Measurements from ENCODE around the gene GGT7.
A peak's percentile ranks its signal among the peaks of the same experiment; 100 is the strongest.
"Not testable (repeated sequence)": the region's sequence is repeated elsewhere in the genome, so short reads cannot be mapped to it uniquely, and the experiment has no call there.

The GGT7 gene, protein sequence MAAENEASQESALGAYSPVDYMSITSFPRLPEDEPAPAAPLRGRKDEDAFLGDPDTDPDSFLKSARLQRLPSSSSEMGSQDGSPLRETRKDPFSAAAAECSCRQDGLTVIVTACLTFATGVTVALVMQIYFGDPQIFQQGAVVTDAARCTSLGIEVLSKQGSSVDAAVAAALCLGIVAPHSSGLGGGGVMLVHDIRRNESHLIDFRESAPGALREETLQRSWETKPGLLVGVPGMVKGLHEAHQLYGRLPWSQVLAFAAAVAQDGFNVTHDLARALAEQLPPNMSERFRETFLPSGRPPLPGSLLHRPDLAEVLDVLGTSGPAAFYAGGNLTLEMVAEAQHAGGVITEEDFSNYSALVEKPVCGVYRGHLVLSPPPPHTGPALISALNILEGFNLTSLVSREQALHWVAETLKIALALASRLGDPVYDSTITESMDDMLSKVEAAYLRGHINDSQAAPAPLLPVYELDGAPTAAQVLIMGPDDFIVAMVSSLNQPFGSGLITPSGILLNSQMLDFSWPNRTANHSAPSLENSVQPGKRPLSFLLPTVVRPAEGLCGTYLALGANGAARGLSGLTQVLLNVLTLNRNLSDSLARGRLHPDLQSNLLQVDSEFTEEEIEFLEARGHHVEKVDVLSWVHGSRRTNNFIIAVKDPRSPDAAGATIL

DNA sequence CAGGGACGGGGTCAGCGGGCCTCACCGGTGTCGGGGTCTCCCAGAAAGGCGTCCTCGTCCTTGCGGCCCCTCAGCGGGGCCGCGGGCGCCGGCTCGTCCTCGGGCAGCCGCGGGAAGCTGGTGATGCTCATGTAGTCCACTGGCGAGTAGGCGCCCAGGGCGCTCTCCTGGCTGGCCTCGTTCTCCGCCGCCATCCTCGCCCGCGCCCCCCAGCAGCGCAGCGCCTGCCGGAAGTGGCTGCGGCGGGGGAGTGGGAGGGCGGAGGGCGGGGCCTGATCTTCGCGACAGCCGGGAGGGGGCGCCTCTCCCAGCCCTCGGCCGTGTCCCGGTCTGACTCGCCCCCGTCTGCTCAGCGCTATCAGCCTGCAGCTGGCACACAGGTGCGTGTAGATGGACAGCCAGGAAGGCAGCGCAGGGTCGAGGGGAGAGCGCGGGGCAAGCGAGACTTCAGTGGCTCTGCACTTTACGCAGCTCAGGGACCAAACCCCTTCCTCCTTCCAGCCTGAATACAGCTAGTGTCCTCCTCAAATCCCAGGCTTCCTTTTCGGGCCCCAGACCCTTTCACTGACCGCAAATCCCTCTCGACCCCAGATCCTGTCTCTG, at the start of gene GGT7:
TSS of gene GGT7 (minus strand) at position 235 of the 603 bp plus-strand sequence. CDS start at position 194, 41 bp downstream.
- peak; percentile 72 for DNase-seq

DNA sequence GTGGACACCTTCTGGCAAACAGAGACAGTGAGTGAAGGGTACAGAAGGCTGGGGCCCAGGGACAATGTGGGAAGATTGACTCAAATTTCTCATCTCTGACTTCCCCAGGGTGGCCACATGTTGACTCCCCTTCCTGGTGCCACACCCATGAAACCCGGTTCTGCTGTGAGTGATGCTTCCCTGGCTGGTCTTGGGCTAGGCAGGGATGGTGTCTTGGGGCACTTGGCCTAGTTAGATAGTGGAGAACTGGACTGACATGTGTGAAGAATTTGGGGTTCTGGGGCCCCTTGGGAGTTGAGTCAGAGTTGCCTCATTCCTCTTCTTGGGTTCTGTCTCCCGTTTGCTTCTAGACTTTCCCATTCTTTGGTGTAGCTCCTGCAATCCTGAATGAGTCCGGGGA, 48.8 kb upstream of the GGT7 start:
- DNase-seq = no peak

DNA sequence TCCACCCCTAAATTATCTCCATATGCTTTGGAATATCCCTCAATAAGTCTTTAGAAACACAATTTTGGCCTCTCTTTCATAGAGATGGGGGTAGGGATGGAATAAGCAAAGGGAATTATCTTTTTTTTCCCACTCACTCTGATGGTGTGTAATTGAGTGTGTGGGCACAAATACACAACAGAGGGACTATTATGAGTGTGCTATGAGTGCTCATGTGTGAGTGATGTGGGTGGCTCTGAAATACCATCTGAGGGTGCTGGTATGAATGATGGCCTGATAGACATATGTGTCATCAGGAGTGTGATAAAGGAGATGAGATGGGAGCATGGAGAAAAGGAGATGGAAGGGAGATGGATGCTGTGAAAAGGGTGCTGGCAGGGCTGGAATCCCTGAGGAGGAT, 47.4 kb upstream of the GGT7 start:
- DNase-seq = no peak

DNA sequence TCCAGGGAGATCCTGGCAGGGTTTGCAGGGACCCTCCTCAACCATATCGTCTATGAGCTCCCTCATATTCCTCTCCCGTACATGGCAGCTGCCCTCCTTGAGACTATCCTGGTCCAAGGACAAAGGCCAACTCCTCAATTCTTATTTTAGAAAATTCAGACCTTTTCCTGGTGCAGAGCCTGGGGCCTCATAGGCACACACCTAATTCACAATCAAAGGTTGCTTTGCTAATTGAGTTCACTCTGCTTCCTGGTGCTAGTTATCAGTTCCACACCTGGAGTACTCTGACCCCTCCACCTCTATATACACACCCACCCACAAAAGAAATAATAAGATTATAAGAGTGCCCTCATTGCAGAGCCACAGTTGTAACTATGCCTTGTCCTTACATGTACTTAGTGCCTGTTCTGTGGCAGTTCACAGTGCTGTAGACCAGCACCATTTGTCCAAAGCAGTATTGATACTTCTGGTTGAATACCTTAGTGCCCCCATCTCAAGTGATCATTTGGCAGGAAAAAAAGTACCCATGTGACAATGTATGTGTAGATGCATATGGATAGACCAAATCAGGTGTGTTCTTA, 44.2 kb upstream of the GGT7 start:
- no peak for DNase-seq

DNA sequence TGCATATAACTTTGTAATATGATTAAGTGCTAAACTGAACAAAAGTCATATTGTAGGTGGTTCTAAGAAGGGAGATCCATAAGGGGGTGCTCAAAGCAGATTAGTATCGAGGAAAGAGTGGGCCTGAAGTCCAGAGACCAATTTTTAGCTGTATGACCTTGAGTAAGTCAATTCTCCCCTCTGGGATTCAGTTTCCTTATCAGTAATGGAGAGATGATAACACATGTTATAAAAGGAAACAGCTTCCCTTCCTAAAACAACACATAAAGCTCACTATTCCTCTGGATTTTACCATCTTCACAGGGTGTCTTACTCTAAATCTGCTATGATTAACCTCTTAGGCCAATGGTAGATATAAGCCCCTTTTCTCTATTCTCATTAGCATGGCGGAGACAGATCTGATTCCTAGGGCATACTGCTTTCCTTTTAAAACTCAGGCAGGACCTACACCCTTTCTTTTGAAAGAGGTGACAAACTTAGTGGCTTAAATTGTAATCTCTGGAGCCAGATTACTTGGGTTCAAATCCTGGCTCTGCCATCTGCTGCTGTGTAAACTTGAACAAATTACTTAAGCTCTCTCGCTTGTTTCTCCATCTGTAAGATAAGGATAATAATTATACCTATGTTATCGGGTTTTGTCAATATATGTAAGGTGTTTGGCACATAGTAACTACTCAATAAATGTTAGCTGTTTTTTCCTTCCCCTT, 43.2 kb upstream of the GGT7 start:
- DNase-seq = no peak

DNA sequence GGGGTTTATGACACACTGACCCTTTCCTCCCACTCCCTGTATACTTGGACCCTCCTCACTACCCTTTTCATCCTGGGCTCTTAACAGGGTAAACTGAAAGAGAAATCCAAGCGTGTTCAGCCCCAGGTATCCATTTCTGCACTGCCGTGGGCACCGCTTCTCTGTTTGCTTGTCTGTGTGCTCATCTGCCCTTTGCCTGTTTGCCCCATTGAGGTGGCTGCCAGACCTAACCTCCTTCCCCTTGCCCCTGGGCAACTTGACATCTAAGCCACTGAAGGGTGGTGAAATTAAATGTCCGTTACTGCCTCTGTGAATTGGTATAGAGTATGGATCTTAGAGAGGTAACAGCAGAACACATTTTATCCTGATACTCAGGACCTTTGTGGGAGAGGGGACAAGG, 42.5 kb upstream of the GGT7 start:
- no peak for DNase-seq

DNA sequence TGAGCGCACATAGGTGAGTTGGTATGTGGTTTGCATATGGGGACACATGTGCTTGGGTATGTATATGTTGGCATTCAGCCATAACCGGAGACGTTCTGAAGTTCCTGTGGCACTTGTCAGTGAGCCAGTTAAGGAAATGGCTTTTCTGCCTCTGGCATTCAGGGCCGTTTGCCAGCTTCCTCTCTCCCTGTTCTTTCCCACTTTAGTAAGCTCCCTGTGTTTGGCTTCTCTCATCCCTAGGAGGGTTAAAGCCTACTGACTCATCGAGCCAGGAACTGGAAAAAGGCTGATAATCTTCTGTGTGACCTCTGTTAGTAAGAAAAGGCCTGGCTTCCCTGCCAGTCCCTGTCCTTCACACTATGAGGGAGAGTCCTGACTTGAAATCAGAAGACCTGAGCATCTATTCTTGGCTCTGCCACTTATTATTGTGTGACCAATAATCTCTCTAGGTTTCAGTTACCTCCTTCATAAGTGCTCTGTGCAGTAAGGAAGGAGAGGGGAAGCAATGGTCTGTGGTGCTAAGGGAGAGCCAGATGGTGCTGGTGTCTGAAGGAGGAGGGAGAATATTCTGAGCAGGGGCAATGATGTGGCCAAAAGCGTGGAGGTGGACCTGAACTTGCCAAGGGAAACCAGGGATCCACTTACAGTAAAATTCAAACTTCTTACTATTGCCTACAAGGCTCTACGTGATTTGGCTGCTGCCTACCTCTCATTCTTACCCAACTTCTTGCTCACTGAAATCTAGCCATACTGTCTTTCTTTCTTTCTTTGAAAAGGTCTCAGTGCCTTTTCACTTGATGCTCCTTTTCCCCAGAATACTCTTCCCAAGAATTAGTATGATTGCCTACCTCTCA, 35.2 kb upstream of the GGT7 start:
- peak; percentile 9 for DNase-seq

DNA sequence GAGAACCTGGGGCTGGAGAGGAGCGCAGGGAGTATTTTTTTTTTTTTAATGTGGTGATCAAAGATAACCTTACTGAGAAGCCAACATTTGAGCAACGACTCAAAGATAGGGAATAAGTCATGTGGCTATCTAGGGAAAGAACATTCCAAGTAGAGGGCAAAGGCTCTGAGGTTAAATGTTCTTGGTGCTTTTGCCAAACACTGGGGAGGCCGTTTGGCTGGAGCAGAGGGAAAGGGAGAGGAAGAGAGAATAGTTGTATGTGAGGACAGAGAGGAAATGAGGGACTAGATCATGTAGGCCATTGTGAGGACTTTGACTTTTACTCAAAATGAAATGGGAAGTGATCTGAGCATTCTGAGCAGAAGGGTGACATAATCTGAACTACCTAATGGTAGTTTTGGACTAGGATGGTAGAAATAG, 31.6 kb upstream of the GGT7 start:
- no peak for DNase-seq

DNA sequence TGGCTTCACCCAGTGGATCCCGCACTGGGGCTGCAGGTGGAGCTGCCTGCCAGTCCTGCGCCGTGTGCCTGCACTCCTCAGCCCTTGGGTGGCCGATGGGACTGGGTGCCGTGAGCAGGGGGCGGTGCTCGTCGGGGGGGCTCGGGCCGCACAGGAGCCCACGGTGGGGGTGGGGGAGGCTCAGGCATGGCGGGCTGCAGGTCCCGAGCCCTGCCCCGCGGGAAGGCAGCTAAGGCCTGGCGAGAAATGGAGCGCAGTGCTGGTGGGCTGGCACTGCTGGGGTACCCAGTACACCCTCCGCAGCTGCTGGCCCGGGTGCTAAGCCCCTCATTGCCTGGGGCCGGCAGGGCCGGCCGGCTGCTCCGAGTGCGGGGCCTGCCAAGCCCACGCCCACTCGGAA, 26.1 kb upstream of the GGT7 start:
- not testable (repeated sequence) for DNase-seq

DNA sequence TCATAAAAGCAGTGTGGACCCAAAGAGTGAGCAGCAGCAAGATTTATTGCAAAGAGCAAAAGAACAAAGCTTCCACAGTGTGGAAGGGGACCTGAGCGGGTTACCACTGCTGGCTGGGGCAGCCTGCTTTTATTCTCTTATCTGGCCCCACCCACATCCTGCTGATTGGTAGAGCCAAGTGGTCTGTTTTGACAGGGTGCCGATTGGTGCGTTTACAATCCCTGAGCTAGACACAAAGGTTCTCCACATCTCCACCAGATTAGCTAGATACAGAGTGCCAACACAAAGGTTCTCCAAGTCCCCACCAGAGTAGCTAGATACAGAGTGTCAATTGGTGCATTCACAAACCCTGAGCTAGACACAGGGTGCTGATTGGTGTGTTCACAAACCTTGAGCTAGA, 25.5 kb upstream of the GGT7 start:
- not testable (repeated sequence) for DNase-seq

DNA sequence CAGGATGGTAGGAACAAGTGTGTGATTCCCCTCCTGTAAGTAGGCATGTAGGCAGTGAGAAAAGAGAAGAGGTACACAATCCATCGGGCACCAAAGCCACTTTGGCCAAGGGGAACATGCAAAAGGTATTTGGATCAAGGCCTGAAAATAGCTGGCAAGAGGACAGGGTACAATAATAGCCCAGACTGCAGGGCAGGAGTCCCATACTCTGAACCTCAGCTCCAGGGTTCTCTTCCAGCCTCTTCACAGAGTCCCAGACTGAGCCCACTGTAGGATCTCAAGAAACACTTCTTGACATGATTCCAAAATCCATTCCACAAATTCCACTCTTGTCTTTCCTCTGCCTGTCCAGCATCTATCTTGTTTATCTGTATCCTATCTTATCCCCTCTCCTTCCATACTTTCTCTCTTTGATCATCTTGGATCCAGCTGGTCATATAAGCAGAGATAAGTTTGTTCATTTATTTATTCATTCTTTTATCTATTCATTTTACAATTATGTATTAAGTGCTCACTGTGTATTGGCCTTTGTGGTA, 23.5 kb upstream of the GGT7 start:
- no peak for DNase-seq

DNA sequence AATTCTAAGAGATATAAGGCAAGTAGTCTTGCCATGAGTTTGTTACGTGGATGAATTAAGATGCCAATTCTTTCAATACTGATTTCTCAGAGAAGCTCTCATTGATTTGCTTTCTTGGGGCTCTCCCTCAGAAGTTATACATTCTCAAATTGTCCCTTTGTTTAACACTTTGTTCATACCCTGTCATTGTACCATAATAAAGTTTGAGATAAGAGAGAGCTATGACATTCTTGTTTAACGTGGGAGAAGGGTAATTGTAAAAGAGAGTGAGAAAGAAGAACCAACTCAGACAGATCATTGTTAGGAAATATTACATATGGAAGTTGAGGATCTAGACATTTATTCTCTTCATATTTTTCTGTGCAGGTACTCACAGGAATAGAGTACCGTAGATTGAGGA, 22.8 kb upstream of the GGT7 start:
- DNase-seq = no peak

DNA sequence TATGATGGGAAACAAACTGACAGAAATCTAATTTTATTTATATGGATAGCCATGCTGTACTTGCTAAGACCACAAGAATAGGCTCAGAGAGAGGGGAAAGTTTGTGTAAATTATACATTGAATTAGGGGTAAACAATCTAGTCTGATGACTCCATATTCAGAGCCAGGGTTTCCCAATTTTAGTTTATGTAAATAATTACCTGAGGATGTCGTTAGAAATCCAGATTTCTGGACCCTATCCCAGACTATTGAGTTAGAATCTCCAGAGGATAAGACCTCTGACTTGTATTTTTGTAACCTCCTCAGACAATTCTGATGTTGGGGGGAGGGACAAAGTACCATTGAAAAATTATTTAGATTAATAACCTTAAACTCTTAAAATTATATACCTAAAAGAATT, 22.1 kb upstream of the GGT7 start:
- no peak for DNase-seq

DNA sequence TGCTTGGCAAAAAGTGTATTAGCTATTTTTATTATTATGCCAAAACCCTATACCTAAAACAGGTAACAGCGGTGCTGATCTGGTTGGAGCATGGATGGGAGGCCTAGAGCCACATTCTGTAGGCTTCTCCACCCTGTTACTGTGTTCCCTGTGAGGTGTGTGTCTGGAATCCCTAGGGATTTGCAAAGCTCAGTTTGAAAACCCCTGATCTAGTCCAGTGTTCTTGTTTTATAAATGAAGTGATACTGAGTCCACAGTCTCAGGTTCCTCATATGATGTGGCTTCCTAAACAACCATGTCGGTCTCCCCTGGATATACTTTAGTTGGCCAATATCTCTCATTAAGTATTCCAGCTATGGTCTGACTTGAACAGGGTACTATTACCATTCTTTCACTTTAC, 20.0 kb upstream of the GGT7 start:
- DNase-seq = no peak

DNA sequence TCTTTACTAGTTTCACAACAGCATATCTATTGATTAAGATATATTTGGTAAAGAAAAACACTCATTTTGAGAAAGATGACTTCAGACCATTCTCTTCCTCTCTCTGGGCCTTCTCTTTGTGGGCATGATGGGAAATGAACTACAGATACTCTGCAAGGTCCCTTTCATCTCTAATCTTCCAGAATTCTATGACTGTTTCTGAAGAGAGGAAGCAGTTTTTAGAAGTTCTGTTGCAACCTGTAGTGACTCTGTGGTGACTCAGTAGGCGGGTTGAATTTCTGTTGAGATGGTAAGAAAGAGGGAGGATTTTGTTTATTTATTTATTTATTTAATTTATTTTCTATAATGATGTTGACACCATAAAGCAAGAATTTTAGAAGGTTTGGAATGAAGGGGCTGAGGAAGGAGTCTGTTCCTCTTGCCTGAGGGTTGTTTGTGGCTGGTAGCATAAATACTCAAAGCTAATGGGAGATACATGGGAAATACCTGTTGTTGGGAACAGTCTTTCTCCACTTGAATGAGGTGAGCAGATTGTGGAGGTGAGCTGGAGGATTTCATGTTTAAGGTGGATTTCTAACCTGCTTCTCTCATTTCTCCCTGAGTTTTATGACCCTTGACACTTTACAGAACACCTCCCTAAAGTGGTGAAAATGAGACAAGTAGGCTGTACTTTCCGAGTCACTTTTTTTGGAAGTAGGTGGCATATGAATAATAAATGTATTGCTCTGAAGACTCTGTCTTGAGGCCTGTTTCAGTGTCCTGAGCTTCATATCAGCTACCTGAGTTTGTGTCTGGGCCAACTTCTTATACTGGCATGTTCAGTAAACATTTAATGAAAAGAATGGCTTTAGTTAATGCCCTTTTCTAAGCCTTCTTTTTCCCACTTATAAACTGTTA, 18.8 kb upstream of the GGT7 start:
- DNase-seq = no peak

DNA sequence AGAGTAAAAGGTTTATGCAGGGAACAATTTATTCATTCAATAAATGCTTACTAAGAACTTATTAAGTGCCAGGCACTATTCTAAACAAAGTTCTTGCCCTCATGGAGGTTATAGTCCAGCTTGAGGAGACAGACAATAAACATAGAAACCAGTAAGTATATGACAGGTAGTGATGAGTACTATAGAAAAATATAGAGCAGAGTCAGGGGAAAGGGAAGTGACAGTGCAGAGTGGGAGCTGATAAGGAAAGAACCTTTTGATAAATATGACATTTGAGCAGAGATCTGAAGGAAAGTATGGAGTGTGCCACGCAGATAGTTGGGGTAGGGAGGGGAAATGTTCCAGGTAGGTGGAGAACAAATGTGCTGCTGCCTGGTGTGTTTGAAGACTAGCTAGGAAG, 15.8 kb upstream of the GGT7 start:
- DNase-seq = no peak

DNA sequence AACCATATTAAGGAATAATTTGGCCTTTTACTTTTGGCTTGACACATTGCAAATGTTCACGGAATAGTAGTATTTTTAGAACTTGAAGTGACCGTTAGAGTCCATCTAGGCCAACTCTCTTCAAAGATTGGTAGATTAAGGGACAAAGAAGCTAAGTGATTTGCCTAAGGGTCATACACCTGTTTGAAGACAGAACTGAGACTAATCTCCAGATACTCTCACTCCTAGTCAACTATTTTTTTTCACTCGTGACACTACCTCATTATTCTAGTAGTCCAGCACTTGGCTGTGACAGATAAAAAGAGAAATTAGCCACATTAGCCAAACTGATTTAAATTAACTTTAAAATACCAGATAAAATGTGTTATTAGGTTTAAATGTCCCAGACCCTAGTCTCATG, 14.4 kb upstream of the GGT7 start:
- DNase-seq = no peak

DNA sequence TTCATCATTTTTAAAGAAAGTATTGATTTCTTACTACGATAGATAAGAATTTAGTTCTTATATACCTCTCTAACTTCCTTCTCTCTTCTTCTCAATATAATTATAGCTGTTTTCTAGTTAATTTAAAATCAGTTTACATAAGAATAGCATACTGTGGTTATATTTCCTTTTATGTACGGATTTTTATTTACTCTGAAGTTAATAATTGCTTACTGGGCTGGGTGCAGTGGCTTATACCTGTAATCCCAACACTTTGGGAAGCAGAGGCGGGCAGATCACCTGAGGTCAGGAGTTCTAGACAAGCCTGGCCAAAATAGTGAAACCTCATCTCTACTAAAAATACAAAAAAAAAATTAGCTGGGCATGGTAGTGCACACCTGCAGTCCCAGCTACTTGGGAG, 13.5 kb upstream of the GGT7 start:
- DNase-seq = no peak

DNA sequence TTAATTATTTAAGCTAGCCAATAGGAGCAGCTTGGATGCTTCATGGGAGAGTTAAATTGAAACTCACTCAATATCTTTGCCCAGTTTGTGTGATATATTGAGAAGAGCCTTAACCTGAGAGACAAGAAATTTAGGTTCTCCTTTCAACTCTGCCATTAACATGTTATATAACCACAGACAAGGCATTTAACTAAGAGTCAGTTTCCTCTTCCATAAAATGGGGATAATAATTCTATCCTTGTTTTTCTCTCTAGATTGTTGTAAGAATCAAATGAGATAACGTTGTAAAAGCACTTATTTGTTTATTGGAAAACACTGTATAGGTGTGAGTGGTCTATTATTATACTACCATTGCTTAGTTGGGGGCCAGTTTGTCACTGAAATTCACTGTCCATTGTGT, 11.6 kb upstream of the GGT7 start:
- DNase-seq = no peak

DNA sequence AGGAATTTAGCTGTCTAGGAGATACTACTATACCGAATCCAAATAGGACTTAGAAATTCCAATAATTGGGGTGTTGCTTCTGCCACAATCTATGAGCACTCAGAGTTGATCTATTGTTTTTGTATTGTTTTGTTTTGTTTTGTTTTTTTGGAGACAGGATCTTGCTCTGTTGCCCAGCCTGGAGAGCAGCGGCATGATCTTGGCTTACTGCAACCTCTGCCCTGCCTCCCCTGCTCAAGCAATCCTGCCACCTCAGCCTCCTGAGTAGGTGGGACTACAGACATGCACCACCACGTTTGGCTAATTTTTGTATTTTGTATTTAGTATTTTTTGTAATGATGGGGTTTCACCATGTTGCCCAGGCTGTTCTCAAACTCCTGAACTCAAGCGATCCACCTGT, 11.2 kb upstream of the GGT7 start:
- no peak for DNase-seq
